Stomach smooth muscle (tissue), 2 donors: Measurements from ENCODE around the gene SNCAIP.

ENCODE experiments used
- H3K27ac ChIP-seq: one replicate; pipeline ENCODE4 v1.7.0; 2013; ENCODE audit warnings: mild to moderate bottlenecking, low read length, inconsistent platforms
- H3K27me3 ChIP-seq, 2 donors: one replicate each; pipeline ENCODE4 v1.7.0; 2013; ENCODE audit warnings: low read length in 2 of 2; ENCODE audit not compliant: insufficient read depth in 2 of 2, control insufficient read depth in 1 of 2
- H3K36me3 ChIP-seq, 2 donors: one replicate each; pipeline ENCODE4 v1.7.0; 2013; ENCODE audit warnings: low read length in 2 of 2; ENCODE audit not compliant: control insufficient read depth in 2 of 2, insufficient read depth in 2 of 2
- H3K4me1 ChIP-seq: one replicate; pipeline ENCODE4 v1.7.0; 2013; ENCODE audit warnings: low read length; ENCODE audit not compliant: control insufficient read depth, insufficient read depth
- H3K4me3 ChIP-seq, 2 donors: one replicate each; pipeline ENCODE4 v1.7.0; 2013; ENCODE audit warnings: low read length in 2 of 2
- H3K9ac ChIP-seq, 2 donors: one replicate each; pipeline ENCODE4 v1.7.0; 2013; ENCODE audit warnings: low read length in 2 of 2, mild to moderate bottlenecking in 1 of 2
- H3K9me3 ChIP-seq, 2 donors: one replicate each; pipeline ENCODE4 v1.7.0; 2013; ENCODE audit warnings: low read length in 2 of 2; ENCODE audit not compliant: control insufficient read depth in 2 of 2
- donor health status: healthy.
- donor health status: Pancreatic carcinoma.

SNCAIP gene

DNA sequence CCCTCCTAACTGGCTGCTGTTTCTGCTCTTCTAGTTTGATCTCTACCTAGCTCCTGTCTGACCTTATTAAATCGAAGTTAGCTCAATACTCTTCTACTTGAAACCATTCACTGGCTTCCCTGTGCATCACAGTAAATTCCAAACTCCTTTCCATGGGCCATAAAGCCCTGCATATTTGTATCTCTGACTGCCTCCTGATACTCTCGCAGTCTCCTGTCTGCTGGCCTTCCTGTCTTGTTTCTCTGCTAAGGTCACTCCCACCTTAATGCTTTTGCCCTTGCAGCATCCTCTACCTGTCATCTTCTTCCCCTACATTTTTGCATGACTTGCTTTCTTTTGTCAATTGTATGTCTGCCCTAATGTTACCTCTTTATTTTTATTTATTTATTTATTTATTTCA is 44.8 kb downstream of the SNCAIP start:
- Histone ChIP-seq H3K36me3 (no peaks in the 10 kb centered on the region), H3K9ac (no peak overlapping the region), H3K9me3 (no peaks in the 10 kb centered on the region), H3K4me1 (no peaks in the 10 kb centered on the region), H3K4me3 (no peak overlapping the region), H3K27me3 (no peaks in the 10 kb centered on the region), H3K27ac (no peak overlapping the region)

DNA sequence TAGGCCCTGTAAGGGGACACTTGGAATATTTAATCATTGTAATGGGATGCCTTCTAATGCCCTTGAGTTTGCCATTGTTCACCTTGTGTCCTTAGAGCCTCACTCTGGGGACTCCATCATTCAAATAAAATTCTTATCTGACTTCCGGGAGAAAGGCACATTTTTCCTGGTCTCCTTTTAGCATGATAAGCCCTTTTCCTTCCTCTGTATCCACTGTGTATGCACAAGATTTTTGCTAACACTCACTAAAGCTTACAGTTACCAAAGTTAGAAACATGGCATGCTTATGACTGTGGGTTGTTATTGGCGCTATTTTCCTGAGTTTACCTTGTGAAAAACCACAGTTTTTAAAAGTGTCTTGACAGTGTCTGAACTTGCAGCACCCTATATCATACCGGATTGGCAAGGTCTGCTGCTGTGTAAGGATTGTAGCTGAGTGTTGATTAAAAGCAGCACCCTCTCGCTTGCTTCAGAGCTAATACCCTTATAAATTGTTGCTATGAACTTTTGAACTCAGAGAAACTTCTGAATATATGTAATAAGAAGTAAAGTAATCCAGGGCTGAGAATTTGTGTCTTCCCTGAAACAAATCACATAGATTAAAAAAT is 46.4 kb downstream of the SNCAIP start:
- Histone ChIP-seq H3K4me1 (no peaks in the 10 kb centered on the region), H3K27me3 (no peaks in the 10 kb centered on the region), H3K36me3 (no peaks in the 10 kb centered on the region), H3K4me3 (no peak overlapping the region), H3K27ac (no peak overlapping the region), H3K9me3 (no peaks in the 10 kb centered on the region), H3K9ac (no peak overlapping the region)

DNA sequence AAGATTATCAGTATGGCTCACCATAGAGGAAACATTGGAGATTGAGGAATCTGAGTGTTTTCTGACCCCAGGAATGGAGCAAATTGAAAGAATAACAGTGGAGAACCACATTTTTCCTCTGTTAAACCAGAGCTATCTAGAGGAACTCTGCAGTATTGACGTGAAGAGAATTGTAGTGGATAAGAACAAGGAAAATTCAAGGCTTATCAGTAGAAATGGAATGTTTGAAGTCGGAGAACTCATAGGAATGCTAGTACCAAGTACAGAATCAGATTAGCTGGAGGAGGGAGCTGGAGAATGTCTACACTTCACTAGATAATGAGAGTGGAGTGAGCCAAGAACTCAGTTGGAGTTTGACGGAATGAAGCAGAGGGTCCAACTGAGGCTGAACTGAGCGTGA is 50.3 kb downstream of the SNCAIP start:
- no peaks in the 10 kb centered on the region for H3K9me3 ChIP-seq
- H3K4me1 ChIP-seq = no peaks in the 10 kb centered on the region
- H3K27me3 ChIP-seq = no peaks in the 10 kb centered on the region
- H3K9ac ChIP-seq = no peak overlapping the region
- no peak overlapping the region for H3K4me3 ChIP-seq
- H3K36me3 ChIP-seq = no peaks in the 10 kb centered on the region
- no peak overlapping the region for H3K27ac ChIP-seq

DNA sequence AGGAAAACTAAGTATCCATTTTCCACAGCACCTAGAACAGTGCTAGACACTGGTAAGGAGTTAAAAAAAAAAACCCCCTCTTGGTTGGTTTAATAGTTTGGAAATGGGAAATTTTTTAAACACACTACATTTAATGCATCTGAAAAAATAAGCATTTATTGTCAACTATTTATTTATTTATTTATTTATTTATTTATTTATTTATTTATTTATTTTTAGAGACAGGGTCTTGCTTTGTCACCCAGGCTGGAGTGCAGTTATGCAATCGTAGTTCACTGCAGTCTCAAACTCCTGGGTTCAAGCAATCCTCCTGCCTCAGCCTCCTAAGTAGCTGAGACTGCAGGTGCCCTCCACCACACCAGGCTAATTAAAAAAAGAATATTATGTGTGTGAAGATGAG is 51.6 kb downstream of the SNCAIP start:
- no peaks in the 10 kb centered on the region for H3K9me3 ChIP-seq
- no peak overlapping the region for H3K9ac ChIP-seq
- no peaks in the 10 kb centered on the region for H3K36me3 ChIP-seq
- peaks cover 4% of the 10 kb centered on the region for H3K4me1 ChIP-seq
- no peaks in the 10 kb centered on the region for H3K27me3 ChIP-seq
- no peak overlapping the region for H3K27ac ChIP-seq
- no peak overlapping the region for H3K4me3 ChIP-seq

DNA sequence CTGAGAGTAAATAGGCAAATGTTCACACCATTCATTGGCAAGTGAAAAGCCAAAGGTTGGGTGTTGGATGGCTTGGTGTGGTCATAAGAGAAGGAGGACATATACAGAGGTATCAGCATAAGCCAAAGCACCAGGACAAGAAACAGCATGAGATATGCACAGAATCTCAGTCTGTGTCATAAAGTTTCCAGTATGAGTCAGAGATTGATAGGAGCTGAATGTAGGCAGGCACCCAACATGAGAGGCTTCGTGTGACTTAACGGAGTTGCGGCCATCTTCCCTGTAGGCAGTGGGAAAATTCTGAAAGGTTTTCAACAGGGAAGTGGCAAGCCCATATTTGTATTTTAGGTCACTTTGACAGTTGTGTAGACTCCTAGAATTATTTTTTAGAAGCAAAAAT is 54.5 kb downstream of the SNCAIP start:
- Histone ChIP-seq H3K4me1 (peaks cover 6% of the 10 kb centered on the region), H3K27ac (no peak overlapping the region), H3K27me3 (no peaks in the 10 kb centered on the region), H3K9ac (no peak overlapping the region), H3K36me3 (no peaks in the 10 kb centered on the region), H3K9me3 (no peaks in the 10 kb centered on the region), H3K4me3 (no peak overlapping the region)

DNA sequence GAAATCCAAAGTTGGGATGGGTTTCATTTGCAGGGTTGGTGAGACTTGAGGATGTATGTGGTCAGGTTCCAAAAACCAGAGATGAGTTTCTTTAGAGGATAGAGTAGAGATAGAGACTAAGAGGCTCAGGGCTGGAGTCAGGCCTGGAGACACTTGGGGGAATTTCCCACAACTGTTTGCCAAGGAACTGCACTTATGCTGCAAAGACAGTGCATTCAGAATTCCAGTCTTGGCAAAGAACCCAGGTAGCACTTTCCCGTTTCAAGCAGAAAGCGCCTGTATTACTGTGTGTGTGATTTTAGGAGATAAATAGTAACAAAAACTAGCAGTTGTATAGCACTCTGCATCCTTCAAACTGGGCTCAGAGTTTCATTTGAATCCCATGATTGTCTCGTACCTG is 55.4 kb downstream of the SNCAIP start:
- H3K9me3 ChIP-seq = no peaks in the 10 kb centered on the region
- peaks cover 6% of the 10 kb centered on the region for H3K4me1 ChIP-seq
- H3K36me3 ChIP-seq = no peaks in the 10 kb centered on the region
- no peak overlapping the region for H3K9ac ChIP-seq
- no peak overlapping the region for H3K27ac ChIP-seq
- H3K27me3 ChIP-seq = no peaks in the 10 kb centered on the region
- no peak overlapping the region for H3K4me3 ChIP-seq

DNA sequence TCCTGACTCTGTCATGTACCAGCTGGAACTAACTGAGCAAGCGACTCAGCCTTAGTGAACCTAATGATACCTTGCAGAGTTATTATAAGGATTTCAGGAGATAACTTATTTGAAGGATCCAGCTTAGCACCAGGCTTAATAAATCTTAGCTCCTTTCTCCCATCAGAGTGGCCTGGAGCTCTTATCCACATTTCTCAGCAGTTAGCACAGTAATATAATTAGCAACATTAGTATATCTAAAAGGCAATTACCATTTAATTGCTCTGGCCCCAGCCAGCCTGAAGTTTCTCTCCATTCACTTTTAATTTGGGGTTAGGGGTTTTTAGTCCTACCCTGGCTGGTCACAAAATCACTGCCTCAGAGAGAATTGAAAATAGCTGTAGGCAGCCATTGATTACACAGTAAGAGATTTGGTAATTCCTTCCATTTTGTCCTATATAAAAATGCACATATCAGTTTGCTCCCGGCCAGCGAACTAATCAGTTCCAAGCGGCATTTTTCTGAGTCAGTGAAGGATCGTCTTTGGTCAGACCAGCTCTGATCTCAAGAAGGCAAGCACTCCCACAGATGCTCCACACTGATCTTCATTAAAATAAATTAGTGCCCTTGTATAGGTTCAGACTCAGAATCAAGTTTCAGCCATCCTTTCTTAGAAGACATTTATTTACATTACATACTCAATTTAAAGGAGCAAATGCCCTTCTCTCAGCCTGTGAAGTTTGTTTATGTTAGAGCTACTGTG is 56.6 kb downstream of the SNCAIP start:
- H3K27me3 ChIP-seq = no peaks in the 10 kb centered on the region
- H3K9me3 ChIP-seq = no peaks in the 10 kb centered on the region
- H3K4me1 ChIP-seq = peaks cover 6% of the 10 kb centered on the region
- H3K27ac ChIP-seq = no peak overlapping the region
- no peaks in the 10 kb centered on the region for H3K36me3 ChIP-seq
- no peak overlapping the region for H3K4me3 ChIP-seq
- no peak overlapping the region for H3K9ac ChIP-seq

DNA sequence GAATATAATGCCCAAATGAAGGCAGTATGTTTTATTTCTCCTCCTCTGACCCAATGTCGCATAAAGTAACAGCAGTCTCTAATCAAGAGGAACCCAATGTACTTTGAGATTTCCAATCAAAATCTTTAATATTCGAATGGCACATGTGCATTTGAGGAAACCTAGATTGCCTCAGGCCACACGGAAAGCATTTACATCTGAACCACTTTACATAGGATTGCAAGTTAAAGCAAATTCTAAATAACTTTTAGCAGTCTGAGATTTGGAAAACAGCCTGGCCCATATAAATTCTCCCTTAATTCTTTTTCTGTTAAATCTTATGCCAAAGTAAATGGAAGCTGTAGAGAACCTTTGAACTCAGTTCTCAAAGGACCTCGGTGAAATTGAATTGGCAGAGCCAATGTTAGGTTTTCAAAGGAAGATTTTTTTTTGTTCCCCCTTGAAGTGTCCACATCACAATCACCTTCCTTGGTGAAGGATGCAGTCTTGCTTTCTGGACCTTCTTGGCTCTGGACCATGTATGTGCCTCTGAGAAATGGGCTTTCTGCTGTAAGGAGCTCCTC is 57.3 kb downstream of the SNCAIP start:
- Histone ChIP-seq H3K27me3 (no peaks in the 10 kb centered on the region), H3K9ac (no peak overlapping the region), H3K9me3 (no peaks in the 10 kb centered on the region), H3K27ac (no peak overlapping the region), H3K4me1 (peaks cover 6% of the 10 kb centered on the region), H3K36me3 (no peaks in the 10 kb centered on the region), H3K4me3 (no peak overlapping the region)

DNA sequence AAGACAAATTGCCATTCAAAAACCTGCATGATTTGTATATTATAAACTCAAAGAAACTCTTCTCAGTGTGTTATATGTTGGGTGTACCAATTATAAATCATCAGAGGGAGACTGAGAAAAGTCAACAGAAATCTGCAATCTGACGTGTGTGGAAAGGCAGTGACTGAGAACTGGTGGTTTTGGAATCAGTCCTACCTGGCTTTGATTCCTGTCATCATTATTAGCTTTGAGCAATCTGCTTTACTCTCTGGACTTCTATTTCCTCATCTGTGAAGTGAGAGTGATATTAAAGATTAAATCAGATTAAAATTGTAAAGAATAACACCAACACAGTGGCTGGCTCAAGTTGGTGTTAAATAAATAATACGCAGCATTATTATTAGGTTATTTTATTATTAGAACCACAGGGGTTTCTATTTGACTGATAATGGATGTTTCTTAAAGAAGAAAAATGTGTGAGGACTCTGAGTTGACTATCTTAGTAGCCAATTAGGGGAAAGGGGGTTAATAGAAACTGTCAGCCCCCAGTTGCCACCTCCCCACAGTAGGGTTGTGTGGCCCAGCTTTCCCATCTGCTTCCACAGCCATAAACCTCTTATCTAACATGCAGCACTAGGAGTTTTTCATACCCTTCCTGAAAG is 59.6 kb downstream of the SNCAIP start:
- Histone ChIP-seq H3K4me1 (peaks cover 6% of the 10 kb centered on the region), H3K9ac (no peak overlapping the region), H3K4me3 (no peak overlapping the region), H3K9me3 (no peaks in the 10 kb centered on the region), H3K27me3 (no peaks in the 10 kb centered on the region), H3K27ac (no peak overlapping the region), H3K36me3 (no peaks in the 10 kb centered on the region)

DNA sequence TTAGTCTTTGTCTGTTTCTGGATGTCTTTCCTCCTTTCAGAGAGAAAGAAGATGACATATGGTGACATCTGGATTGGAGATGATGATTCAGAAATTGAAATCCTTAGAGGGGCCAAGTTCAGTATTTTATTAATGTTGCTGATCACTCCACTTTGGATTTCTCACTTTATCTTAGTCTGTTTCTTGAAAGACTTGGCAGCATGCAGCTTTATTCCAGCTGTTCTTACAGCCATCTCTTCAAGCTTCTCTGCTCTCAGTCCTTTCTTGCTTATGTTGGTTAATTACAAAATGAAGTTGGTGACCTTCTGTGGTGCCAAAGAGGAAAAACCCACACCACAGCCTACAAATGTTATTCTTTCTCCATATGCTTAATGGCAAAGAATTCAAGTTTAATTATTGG is 62.1 kb downstream of the SNCAIP start:
- no peaks in the 10 kb centered on the region for H3K9me3 ChIP-seq
- H3K4me3 ChIP-seq = no peak overlapping the region
- H3K9ac ChIP-seq = no peak overlapping the region
- H3K4me1 ChIP-seq = no peaks in the 10 kb centered on the region
- no peaks in the 10 kb centered on the region for H3K27me3 ChIP-seq
- no peaks in the 10 kb centered on the region for H3K36me3 ChIP-seq
- H3K27ac ChIP-seq = no peak overlapping the region

DNA sequence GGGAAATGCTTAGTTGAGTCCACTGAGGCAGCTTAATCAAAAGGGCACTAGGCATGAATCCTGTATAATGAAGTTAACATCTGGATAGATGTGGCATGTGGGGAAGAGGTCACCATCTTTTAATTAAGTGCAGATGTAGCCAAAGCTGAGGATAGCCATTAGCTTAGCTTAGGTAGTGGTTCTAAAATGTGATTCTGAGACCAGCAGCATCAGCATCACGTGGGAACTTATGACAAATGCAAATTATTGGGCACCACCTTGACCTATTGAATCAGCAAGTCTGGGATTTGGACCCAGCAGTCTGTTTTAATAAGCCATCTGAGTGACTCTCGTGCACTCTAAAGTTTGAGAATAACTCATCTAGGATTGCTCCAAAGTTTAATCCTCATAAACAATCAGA is 63.8 kb downstream of the SNCAIP start:
- Histone ChIP-seq H3K4me1 (no peaks in the 10 kb centered on the region), H3K27me3 (no peaks in the 10 kb centered on the region), H3K36me3 (no peaks in the 10 kb centered on the region), H3K9me3 (no peaks in the 10 kb centered on the region), H3K9ac (no peak overlapping the region), H3K27ac (no peak overlapping the region), H3K4me3 (no peak overlapping the region)
